Left lung (tissue), 10 donors: ENCODE measurements around the gene FYN. TPM values are rescaled to one million over a fixed set of nuclear protein-coding genes. Genes with fewer than 3 reads are reported as not detected.
A peak's percentile ranks its signal among the peaks of the same experiment; 100 is the strongest.

Source experiments
- ATAC-seq: fragments of 200-7000 bp; cut with Tn5 transposase; one replicate; pipeline ENCODE4 v1.9.1; 2020; ENCODE audit warnings: moderate library complexity
- DNase-seq, 4 donors: peaks; one replicate each; pipeline ENCODE4 v3.0.0-alpha.2; 2013 to 2020
- H3K27ac ChIP-seq, 2 donors: fragments of 200-600 bp; sonication (generic) in 1 of 2; one replicate each; pipeline versions ENCODE4 v1.5.0 to v1.8.0; 2020 to 2021
- H3K27me3 ChIP-seq, 2 donors: fragments of 200-600 bp; sonication (generic) in 1 of 2; one replicate each; pipeline versions ENCODE4 v1.5.0 to v1.8.0; 2020 to 2021
- H3K36me3 ChIP-seq, 2 donors: fragments of 200-600 bp; sonication (generic) in 1 of 2; one replicate each; pipeline versions ENCODE4 v1.5.0 to v1.8.0; 2020 to 2021
- H3K4me1 ChIP-seq, 2 donors: fragments of 200-600 bp; one replicate each; pipeline ENCODE4 v1.8.0; 2021
- H3K4me3 ChIP-seq, 2 donors: fragments of 200-600 bp; sonication (generic) in 1 of 2; one replicate each; pipeline versions ENCODE4 v1.5.0 to v1.8.0; 2020 to 2021; ENCODE audit warnings: mild to moderate bottlenecking in 1 of 2
- H3K9me3 ChIP-seq, 2 donors: fragments of 200-600 bp; sonication (generic) in 1 of 2; one replicate each; pipeline versions ENCODE4 v1.5.0 to v1.8.0; 2020 to 2021
- intact Hi-C, 2 donors: fragments of 100-400 bp; cut with DNase I; formaldehyde crosslinking; loops; one replicate each; pipeline versions ENCODE4 v1.11.2 to v1.14.2; 2022
- polyA plus RNA-seq, 6 donors: library from polyadenylated mRNA; unstranded; fragments of 120-200 nt; gene quantifications; one replicate each; pipeline ENCODE4 v1.2.1, GENCODE V29; 2013; ENCODE audit not compliant: insufficient read length in 6 of 6
- total RNA-seq, 2 donors: library from RNA; stranded (reverse); fragmentation: NEBNext Ultra II Directional; extraction: Animal tissue kit (Norgen Biotek cat#: 25700); gene quantifications; one replicate each; pipeline ENCODE4 v1.2.1, GENCODE V29; 2021
- TF ChIP-seq, protein P1 (sequence below), 2 donors: fragments of 200-600 bp; sonication (generic) in 1 of 2; IDR thresholded peaks; one replicate each; pipeline versions ENCODE4 v1.5.0 to v1.8.0; 2021; ENCODE audit warnings: antibody characterized with exemption in 2 of 2
- donor health status: DM: no; HTN: yes; CAD: no.
- donor health status: DM: no; HTN: no; CAD: no.

Gene FYN
- total and polyA plus RNA-seq, 8 donors = 58.8 to 165 (median 144) TPM

DNA sequence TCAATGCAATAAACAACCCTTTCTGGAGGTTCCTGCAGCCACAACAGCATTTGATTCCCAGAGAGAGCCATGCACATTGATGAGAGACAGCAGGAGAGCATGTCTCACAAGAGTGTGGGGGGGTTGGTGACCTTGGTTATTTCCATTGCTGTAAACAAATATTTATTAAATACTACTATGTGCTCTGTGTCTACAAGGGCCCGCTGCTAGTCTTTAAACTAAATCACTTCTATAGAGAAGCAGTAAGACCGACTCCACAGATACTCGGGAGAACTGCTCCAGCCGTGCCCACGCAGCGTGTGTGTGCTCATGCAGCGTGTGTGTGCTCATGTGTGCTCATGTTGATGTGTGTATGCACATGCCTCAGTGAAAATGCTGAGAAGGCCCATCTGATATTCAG is 184.9 kb downstream of the FYN start:
- TF ChIP-seq, protein P1, sequence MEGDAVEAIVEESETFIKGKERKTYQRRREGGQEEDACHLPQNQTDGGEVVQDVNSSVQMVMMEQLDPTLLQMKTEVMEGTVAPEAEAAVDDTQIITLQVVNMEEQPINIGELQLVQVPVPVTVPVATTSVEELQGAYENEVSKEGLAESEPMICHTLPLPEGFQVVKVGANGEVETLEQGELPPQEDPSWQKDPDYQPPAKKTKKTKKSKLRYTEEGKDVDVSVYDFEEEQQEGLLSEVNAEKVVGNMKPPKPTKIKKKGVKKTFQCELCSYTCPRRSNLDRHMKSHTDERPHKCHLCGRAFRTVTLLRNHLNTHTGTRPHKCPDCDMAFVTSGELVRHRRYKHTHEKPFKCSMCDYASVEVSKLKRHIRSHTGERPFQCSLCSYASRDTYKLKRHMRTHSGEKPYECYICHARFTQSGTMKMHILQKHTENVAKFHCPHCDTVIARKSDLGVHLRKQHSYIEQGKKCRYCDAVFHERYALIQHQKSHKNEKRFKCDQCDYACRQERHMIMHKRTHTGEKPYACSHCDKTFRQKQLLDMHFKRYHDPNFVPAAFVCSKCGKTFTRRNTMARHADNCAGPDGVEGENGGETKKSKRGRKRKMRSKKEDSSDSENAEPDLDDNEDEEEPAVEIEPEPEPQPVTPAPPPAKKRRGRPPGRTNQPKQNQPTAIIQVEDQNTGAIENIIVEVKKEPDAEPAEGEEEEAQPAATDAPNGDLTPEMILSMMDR (IDR thresholded peaks at IDR 0.05) = no peak

GRCh38 chr6:111687652-111688051 is 185.6 kb downstream of the FYN start:
- Histone ChIP-seq H3K4me1 (peaks cover 6 to 19% of the 10 kb centered on the region in 2 donors), H3K9me3 (no peaks in the 10 kb centered on the region), H3K27ac (no peak overlapping the region), H3K27me3 (no peaks in the 10 kb centered on the region), H3K4me3 (no peak overlapping the region), H3K36me3 (peaks cover 0 to 36% of the 10 kb centered on the region in 2 donors)
- intact Hi-C loops = no loop called here
- DNase-seq (no peak), ATAC-seq (no peak)
- TF ChIP-seq, protein P1 (IDR thresholded peaks at IDR 0.05) = no peak

More for the DNA sequence above, 184.9 kb downstream of the FYN start:
- Histone ChIP-seq H3K27me3 (no peaks in the 10 kb centered on the region), H3K9me3 (no peaks in the 10 kb centered on the region), H3K4me3 (no peak overlapping the region), H3K36me3 (peaks cover 0 to 43% of the 10 kb centered on the region in 2 donors), H3K27ac (no peak overlapping the region), H3K4me1 (peaks cover 6 to 13% of the 10 kb centered on the region in 2 donors)
- DNase-seq (no peak), ATAC-seq (no peak)
- intact Hi-C loops = no loop called here

- no peak overlapping the region for H3K27ac ChIP-seq
- no peaks in the 10 kb centered on the region for H3K9me3 ChIP-seq
- no peak overlapping the region for H3K4me3 ChIP-seq
- DNase-seq (no peak), ATAC-seq (no peak)
- H3K4me1 ChIP-seq = peaks cover 6 to 19% of the 10 kb centered on the region in 2 donors
- TF ChIP-seq, protein P1 (IDR thresholded peaks at IDR 0.05) = no peak
- H3K36me3 ChIP-seq = peaks cover 0 to 32% of the 10 kb centered on the region in 2 donors
- intact Hi-C loops = no loop called here
- no peaks in the 10 kb centered on the region for H3K27me3 ChIP-seq
Measured at GRCh38 chr6:111686932-111687266, 186.4 kb downstream of the FYN start.

GRCh38 chr6:111686249-111686931 is 186.9 kb downstream of the FYN start:
- ATAC-seq = no peak
- Histone ChIP-seq H3K4me3 (no peak overlapping the region), H3K9me3 (no peaks in the 10 kb centered on the region), H3K4me1 (peaks cover 6 to 19% of the 10 kb centered on the region in 2 donors), H3K36me3 (peaks cover 0 to 32% of the 10 kb centered on the region in 2 donors), H3K27ac (peak overlapping the region in 1 of 2 donors; percentile 46), H3K27me3 (no peaks in the 10 kb centered on the region)
- TF ChIP-seq, protein P1 (IDR thresholded peaks at IDR 0.05) = no peak
- peak in 1 of 4 donors; percentile 61 for DNase-seq
- intact Hi-C loops = no loop called here

GRCh38 chr6:111685526-111685925 is 187.7 kb downstream of the FYN start:
- Histone ChIP-seq H3K4me1 (peaks cover 6 to 19% of the 10 kb centered on the region in 2 donors), H3K9me3 (no peaks in the 10 kb centered on the region), H3K4me3 (no peak overlapping the region), H3K36me3 (peaks cover 0 to 25% of the 10 kb centered on the region in 2 donors), H3K27ac (peak overlapping the region in 1 of 2 donors; percentile 63), H3K27me3 (no peaks in the 10 kb centered on the region)
- no peak for ATAC-seq
- intact Hi-C loops = no loop called here
- DNase-seq = no peak
- TF ChIP-seq, protein P1 (IDR thresholded peaks at IDR 0.05) = no peak
